Lower leg skin (tissue), 4 donors: Measurements from ENCODE around the gene NCAM1. TPM values are rescaled to one million over a fixed set of nuclear protein-coding genes. Genes with fewer than 3 reads are reported as not detected.

Experiments used
- DNase-seq, 2 donors: peaks; one replicate each; pipeline ENCODE4 v3.0.0-alpha.2; 2019; ENCODE audit warnings: low spot score in 2 of 2
- H3K4me3 ChIP-seq: fragments of 200-600 bp; sonication (generic); 2 replicates; pipeline ENCODE4 v1.5.1; 2017; ENCODE audit warnings: mild to moderate bottlenecking, low read depth; ENCODE audit not compliant: poor library complexity, severe bottlenecking
- POLR2A ChIP-seq, 2 donors: fragments of 450-650 bp; IDR thresholded peaks; one replicate each; pipeline ENCODE4 v1.6.1; 2016 to 2017; ENCODE audit warnings: antibody characterized with exemption in 2 of 2, mild to moderate bottlenecking in 1 of 2, moderate library complexity in 1 of 2
- WGBS, 2 donors: methylation state at CpG; one replicate each; pipeline ENCODE4 v1.1.5; 2018; 5-methylcytosine and 5-hydroxymethylcytosine counted together
- intact Hi-C: fragments of 100-400 bp; cut with DNase I; formaldehyde crosslinking; loops from one replicate; pipeline ENCODE4 v1.15.0; 2023; ENCODE audit warnings: low total_unique reads
- total RNA-seq, 4 donors: library from RNA; depleted of rRNA; stranded (reverse); fragments of >200 nt; gene quantifications; one replicate each; pipeline ENCODE4 v1.1.0, GENCODE V29; 2016
- TF ChIP-seq, protein P1 (sequence below), 3 donors: fragments of 450-650 bp; IDR thresholded peaks; one replicate each; pipeline ENCODE4 v1.5.1; 2016; ENCODE audit warnings: antibody characterized with exemption in 3 of 3, mild to moderate bottlenecking in 3 of 3, moderate library complexity in 2 of 3

Gene NCAM1
- total RNA-seq, 4 donors from 2014 or later, result 1.7 to 7.1 (median 3.8) TPM

DNA sequence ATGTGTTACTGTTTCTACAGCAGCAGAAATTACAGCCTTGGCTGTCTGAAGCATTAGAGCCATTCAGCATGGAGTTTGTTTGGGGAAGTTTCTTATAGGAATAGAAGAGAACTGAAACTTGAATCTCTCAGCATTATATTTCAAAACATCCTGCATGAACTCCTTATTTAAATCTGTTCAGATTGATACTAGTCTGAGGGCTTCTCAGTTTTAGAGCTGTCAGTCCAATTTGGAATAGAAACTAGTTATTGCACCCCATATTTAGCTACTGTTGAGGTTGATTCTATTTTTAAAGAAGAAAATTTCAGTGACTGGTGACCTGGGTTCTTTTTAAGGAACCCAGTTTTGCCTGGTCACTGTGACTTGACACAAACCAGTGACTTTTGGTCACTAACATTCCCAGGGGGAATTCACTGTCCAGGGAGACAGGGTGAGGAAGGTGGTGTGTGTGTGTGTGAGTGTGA lies 227.2 kb downstream of the NCAM1 start:
- no peak for DNase-seq
- intact Hi-C loops, result no loop called here
- no peak overlapping the region for H3K4me3 ChIP-seq
- TF ChIP-seq POLR2A (IDR thresholded peaks at IDR 0.05), result no peak
- TF ChIP-seq, protein P1, sequence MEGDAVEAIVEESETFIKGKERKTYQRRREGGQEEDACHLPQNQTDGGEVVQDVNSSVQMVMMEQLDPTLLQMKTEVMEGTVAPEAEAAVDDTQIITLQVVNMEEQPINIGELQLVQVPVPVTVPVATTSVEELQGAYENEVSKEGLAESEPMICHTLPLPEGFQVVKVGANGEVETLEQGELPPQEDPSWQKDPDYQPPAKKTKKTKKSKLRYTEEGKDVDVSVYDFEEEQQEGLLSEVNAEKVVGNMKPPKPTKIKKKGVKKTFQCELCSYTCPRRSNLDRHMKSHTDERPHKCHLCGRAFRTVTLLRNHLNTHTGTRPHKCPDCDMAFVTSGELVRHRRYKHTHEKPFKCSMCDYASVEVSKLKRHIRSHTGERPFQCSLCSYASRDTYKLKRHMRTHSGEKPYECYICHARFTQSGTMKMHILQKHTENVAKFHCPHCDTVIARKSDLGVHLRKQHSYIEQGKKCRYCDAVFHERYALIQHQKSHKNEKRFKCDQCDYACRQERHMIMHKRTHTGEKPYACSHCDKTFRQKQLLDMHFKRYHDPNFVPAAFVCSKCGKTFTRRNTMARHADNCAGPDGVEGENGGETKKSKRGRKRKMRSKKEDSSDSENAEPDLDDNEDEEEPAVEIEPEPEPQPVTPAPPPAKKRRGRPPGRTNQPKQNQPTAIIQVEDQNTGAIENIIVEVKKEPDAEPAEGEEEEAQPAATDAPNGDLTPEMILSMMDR (IDR thresholded peaks at IDR 0.05), result no peak

DNA sequence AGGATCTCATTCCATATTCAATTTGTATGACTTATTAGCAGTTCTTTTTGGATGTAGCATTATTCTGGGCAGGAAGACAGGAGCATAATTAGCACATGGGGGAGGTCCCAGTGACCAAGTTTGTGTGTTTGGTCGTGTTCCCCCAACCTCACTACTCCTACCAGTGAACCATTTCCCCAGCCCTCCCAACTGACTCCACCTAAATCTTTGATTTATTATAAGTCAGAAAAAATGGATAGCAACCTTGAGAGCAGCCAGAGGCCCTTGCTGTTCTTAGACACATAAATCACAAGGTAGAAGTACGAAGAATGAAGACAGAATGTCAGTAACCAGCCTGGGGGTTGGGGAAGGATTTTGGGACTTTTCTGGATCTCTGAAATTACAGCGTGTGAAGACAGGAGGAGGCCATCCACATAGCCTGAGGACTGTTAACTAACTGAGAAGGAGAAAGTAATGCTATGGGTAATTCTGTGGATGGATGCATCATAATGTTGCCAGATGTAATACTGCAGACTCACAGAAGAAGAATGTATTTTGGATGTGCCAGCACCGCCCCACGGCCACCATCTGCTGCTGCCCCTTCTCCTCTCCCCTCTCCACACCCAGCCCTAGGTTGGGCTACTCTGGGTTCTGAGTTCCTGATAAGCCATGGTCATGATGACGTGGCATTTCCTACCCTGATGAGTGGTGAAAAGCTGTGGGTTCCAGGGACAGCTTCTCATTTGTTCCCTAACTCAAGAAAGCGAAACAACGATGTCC lies 228.9 kb downstream of the NCAM1 start:
- WGBS, 2 donors, result 22 to 32% methylated on average over 8 of the region's 8 CpGs
- no peak for TF ChIP-seq POLR2A (IDR thresholded peaks at IDR 0.05)
- TF ChIP-seq, protein P1 (IDR thresholded peaks at IDR 0.05), result no peak
- no peak overlapping the region for H3K4me3 ChIP-seq
- DNase-seq, result peak; percentile 68 to 92
- intact Hi-C loops, result no loop called here

DNA sequence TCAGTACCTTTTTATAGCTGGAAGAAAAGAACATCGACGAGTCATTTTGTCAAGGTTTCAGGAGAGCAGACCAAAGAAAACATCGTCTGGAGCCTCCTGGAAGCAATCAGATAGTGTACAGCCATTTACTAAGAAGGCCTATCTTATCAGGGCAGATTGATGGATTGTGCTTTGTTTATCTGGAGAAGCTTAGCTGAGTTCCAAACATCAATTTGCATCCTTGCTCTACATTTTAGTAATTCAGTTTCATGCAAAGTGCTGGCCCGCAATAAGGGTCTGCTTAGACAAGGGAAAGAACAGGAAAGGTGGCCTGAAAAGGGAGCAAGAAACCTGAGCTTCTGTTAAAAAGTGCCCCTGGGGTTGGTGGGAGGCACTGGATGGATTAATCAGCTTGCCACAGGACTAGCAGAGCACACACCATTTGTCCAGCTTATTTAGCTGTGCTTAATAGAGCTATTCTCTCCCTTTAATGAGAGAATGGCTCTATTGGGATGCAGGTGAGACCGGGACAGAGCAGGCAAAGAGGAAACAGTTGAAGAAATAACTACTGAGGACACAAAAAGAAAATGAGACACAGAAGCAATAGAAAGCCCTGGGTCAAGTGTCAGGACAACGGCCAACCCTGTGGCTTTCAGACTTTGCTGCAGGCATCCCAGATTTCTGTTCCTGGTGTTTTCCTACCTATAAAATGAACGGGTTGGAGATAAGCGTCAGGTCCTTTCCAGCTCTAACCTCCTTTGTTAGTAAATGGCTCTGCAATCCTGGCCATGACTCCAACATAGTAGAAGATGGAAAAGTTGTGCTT lies 231.1 kb downstream of the NCAM1 start:
- TF ChIP-seq, protein P1 (IDR thresholded peaks at IDR 0.05), result no peak
- TF ChIP-seq POLR2A (IDR thresholded peaks at IDR 0.05), result no peak
- 42 to 46% methylated on average over 8 of the region's 8 CpGs for WGBS, 2 donors

DNA sequence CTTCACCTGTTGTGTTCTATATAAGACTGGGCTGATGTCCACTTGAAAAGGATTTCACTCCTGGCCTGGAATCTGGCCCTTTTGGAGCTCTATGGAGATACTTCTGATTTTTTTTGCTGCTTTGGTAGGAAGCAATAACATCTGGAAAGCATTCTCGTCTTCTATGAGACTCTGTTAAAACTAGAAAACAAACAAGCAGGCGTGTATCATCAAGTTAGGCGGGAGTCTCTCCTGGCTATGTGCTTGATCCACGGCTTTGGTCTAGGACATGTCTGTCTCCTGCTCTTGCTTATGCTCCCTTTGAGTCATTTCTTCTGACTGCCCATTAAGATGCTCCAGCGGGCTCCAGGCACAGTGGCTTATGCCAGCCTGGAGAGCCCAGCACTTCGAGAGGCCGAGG lies 231.8 kb downstream of the NCAM1 start:
- DNase-seq, result peak in 1 of 2 donors; percentile 37
- WGBS, 2 donors, result 26 to 32% methylated on average over 7 of the region's 7 CpGs
- intact Hi-C loops, result no loop called here
- no peak overlapping the region for H3K4me3 ChIP-seq
- no peak for TF ChIP-seq POLR2A (IDR thresholded peaks at IDR 0.05)
- TF ChIP-seq, protein P1 (IDR thresholded peaks at IDR 0.05), result no peak

More for the DNA sequence above, 231.1 kb downstream of the NCAM1 start:
- H3K4me3 ChIP-seq, result no peak overlapping the region
- no peak for DNase-seq
- intact Hi-C loops, result no loop called here

DNA sequence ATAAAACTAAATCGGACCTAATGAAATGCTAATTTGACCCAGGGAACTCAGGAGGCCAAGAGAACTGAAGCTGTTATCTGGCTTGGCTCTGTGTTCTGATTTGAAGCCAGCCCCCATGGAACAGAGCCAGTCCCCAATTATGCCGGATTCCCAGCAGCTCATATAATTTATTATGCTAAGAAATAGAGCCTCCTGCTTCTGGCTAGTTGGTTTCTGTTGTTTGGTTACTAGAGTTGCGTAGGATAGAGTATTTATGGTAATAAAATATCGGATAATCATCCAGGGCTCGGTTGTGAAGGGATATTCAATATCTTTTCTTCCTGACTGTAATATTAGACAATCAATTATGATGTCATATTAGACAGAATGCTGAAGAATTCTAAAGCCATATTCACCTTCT lies 232.7 kb downstream of the NCAM1 start:
- WGBS, 2 donors, result 25% methylated on average over 5 of the region's 5 CpGs
- no peak for TF ChIP-seq POLR2A (IDR thresholded peaks at IDR 0.05)
- TF ChIP-seq, protein P1 (IDR thresholded peaks at IDR 0.05), result no peak
- intact Hi-C loops, result no loop called here
- H3K4me3 ChIP-seq, result no peak overlapping the region
- DNase-seq, result peak in 1 of 2 donors; percentile 34
